Measurements from ENCODE around the gene IGDCC3.

GRCh38 chr15:65374334-65374733 lies 3.5 kb downstream of the IGDCC3 start:
- TF ChIP-seq CTCF (IDR thresholded peaks at IDR 0.05; ENCODE audit: borderline replicate concordance, extremely low read depth, low read length, poor library complexity, severe bottlenecking) (no peak), EZH2 (IDR thresholded peaks at IDR 0.05; ENCODE audit: borderline replicate concordance, low read depth, low read length, severe bottlenecking) (no peak)
